DND-41 (cell line): ENCODE measurements around the gene SLC7A11.

Source experiments
- ATAC-seq: fragments of 200-7000 bp; cut with Tn5 transposase; 3 replicates; pipeline ENCODE4 v1.9.1; 2021; ENCODE audit warnings: low read depth; ENCODE audit not compliant: insufficient read depth
- DNase-seq: peaks from one replicate; pipeline ENCODE4 v3.0.0-alpha.2; 2020
- H2AFZ ChIP-seq: 2 replicates; pipeline ENCODE4 v1.6.0; 2012; ENCODE audit warnings: low read depth, low read length
- H3K27ac ChIP-seq: 2 replicates; pipeline ENCODE4 v1.5.1; 2012; ENCODE audit warnings: low read length, inconsistent platforms
- H3K27me3 ChIP-seq: fragments of 200-600 bp; sonication (generic); 2 replicates; pipeline ENCODE4 v1.6.0; 2012; ENCODE audit warnings: low read length, mild to moderate bottlenecking, inconsistent platforms; ENCODE audit not compliant: insufficient read depth, poor library complexity
- H3K36me3 ChIP-seq: 2 replicates; pipeline ENCODE4 v1.5.1; 2012; ENCODE audit warnings: low read length, inconsistent platforms; ENCODE audit not compliant: insufficient read depth
- H3K4me1 ChIP-seq: 2 replicates; pipeline ENCODE4 v1.5.1; 2012; ENCODE audit warnings: mild to moderate bottlenecking, low read length; ENCODE audit not compliant: insufficient read depth
- H3K4me2 ChIP-seq: 2 replicates; pipeline ENCODE4 v1.6.0; 2012; ENCODE audit warnings: mild to moderate bottlenecking, moderate library complexity, low read length, inconsistent platforms; ENCODE audit not compliant: insufficient read depth
- H3K4me3 ChIP-seq, 2 experiments: fragments of 200-600 bp in 1 of 2; shearing (Covaris generic) in 1 of 2; 2 replicates each; pipeline ENCODE4 v1.5.1; 2012 to 2016; ENCODE audit warnings: inconsistent platforms in 2 of 2, low read length in 2 of 2, mild to moderate bottlenecking in 2 of 2, low read depth in 1 of 2, moderate library complexity in 1 of 2
- H3K79me2 ChIP-seq: 2 replicates; pipeline ENCODE4 v1.6.0; 2012; ENCODE audit warnings: low read length, inconsistent platforms; ENCODE audit not compliant: insufficient read depth
- H3K9ac ChIP-seq: 2 replicates; pipeline ENCODE4 v1.6.0; 2012; ENCODE audit warnings: low read depth, mild to moderate bottlenecking, inconsistent platforms, low read length, moderate library complexity
- H3K9me3 ChIP-seq: 2 replicates; pipeline ENCODE4 v1.5.1; 2012; ENCODE audit warnings: low read length, moderate library complexity, mild to moderate bottlenecking, inconsistent platforms; ENCODE audit not compliant: insufficient read depth, severe bottlenecking
- H4K20me1 ChIP-seq: 2 replicates; pipeline ENCODE4 v1.6.0; 2012; ENCODE audit warnings: low read length; ENCODE audit not compliant: insufficient read depth
- EZH2 ChIP-seq: IDR thresholded peaks from 3 replicates; pipeline ENCODE4 v1.6.1; 2012; ENCODE audit warnings: borderline replicate concordance, low read depth, mild to moderate bottlenecking, moderate library complexity, low read length, inconsistent platforms; ENCODE audit not compliant: severe bottlenecking
- TF ChIP-seq, protein P1 (sequence below): IDR thresholded peaks from 2 replicates; pipeline ENCODE4 v1.5.1; 2012; ENCODE audit warnings: borderline replicate concordance, low read length, moderate library complexity, mild to moderate bottlenecking; ENCODE audit not compliant: poor library complexity, severe bottlenecking; ENCODE audit errors: extremely low read depth

Gene SLC7A11

DNA sequence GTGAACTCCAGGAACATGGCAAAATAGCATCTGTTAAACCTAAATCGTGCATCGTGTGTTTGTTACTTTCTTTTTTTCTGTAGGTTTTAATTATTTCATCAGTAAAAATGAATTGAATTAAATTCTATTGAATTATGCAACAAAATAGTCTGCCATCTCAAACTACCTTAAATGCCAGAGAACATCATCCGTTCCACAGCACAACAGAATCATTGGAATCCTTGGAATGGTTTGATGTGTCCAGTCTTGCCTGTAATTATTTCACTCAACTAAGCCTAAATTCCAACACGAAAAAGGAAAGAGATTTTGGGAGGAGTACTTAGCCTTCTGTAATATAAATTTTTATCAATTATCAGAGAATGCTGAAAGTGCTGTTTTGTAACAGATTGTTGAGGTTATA, 17.1 kb upstream of the SLC7A11 start:
- Histone ChIP-seq H3K4me3 (no peak overlapping the region), H3K9ac (no peak overlapping the region), H3K9me3 (no peaks in the 10 kb centered on the region), H3K4me1 (0 out of 2 replicates have a peak, but pooled peaks cover 6% of the 10 kb centered on the region), H3K27me3 (no peaks in the 10 kb centered on the region), H4K20me1 (no peaks in the 10 kb centered on the region), H3K79me2 (no peaks in the 10 kb centered on the region), H2AFZ (no peak overlapping the region), H3K36me3 (no peaks in the 10 kb centered on the region), H3K4me2 (no peak overlapping the region), H3K27ac (no peak overlapping the region)
- no peak for DNase-seq
- TF ChIP-seq, protein P1, sequence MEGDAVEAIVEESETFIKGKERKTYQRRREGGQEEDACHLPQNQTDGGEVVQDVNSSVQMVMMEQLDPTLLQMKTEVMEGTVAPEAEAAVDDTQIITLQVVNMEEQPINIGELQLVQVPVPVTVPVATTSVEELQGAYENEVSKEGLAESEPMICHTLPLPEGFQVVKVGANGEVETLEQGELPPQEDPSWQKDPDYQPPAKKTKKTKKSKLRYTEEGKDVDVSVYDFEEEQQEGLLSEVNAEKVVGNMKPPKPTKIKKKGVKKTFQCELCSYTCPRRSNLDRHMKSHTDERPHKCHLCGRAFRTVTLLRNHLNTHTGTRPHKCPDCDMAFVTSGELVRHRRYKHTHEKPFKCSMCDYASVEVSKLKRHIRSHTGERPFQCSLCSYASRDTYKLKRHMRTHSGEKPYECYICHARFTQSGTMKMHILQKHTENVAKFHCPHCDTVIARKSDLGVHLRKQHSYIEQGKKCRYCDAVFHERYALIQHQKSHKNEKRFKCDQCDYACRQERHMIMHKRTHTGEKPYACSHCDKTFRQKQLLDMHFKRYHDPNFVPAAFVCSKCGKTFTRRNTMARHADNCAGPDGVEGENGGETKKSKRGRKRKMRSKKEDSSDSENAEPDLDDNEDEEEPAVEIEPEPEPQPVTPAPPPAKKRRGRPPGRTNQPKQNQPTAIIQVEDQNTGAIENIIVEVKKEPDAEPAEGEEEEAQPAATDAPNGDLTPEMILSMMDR, result no peak
- no peak for TF ChIP-seq EZH2
- ATAC-seq, result no peak

GRCh38 chr4:138256608-138257007, 14.5 kb upstream of the SLC7A11 start:
- H3K79me2 ChIP-seq, result no peaks in the 10 kb centered on the region
- DNase-seq (no peak), ATAC-seq (no peak)
- no peak overlapping the region for H3K4me3 ChIP-seq
- no peaks in the 10 kb centered on the region for H4K20me1 ChIP-seq
- no peak overlapping the region for H2AFZ ChIP-seq
- no peak overlapping the region for H3K4me2 ChIP-seq
- no peaks in the 10 kb centered on the region for H3K27me3 ChIP-seq
- no peaks in the 10 kb centered on the region for H3K36me3 ChIP-seq
- H3K27ac ChIP-seq, result no peak overlapping the region
- H3K9me3 ChIP-seq, result no peaks in the 10 kb centered on the region
- no peak for TF ChIP-seq EZH2
- TF ChIP-seq, protein P1, result no peak
- H3K9ac ChIP-seq, result no peak overlapping the region
- 0 out of 2 replicates have a peak, but pooled peaks cover 6% of the 10 kb centered on the region for H3K4me1 ChIP-seq

DNA sequence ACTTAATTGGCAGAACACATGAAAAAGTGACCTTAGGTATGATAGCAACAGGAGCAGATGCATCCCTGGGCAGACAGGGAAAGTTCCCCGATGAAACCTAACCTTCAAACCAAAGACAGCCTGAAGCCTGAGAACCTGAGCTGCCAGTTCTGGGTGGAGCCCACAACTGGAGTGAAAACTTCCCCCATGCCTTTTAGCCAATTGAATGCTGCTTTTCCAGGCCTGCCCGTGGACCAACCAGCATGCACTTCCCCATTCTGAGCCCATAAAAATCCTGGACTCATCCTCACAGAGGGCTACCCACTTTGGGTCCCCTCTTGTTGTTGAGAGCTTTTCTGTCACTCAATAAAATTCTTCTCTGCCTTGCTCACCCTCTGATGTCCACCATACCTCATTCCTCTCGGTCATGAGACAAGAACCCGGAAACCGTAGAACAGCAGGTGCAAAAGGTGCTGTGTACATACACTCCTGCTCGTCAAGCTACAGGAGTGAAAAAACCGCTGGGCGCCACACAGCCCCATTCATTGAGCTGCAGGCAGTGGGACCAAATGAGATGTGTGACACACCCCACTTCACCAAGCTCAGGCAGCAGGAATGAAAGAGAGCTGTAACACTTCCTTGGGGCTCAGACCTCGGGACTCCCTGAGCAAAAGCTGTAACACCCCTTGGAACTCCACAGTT, 13.9 kb upstream of the SLC7A11 start:
- Histone ChIP-seq H3K27ac (no peak overlapping the region), H2AFZ (no peak overlapping the region)

More for the DNA sequence above, 13.9 kb upstream of the SLC7A11 start:
- no peaks in the 10 kb centered on the region for H3K36me3 ChIP-seq
- TF ChIP-seq, protein P1, result no peak
- TF ChIP-seq EZH2, result no peak
- 0 out of 2 replicates have a peak, but pooled peaks cover 6% of the 10 kb centered on the region for H3K4me1 ChIP-seq
- no peak overlapping the region for H3K4me3 ChIP-seq
- no peak overlapping the region for H3K4me2 ChIP-seq
- ATAC-seq, result no peak
- no peaks in the 10 kb centered on the region for H3K9me3 ChIP-seq
- no peaks in the 10 kb centered on the region for H3K27me3 ChIP-seq
- DNase-seq, result no peak
- H3K9ac ChIP-seq, result no peak overlapping the region
- no peaks in the 10 kb centered on the region for H4K20me1 ChIP-seq
- H3K79me2 ChIP-seq, result no peaks in the 10 kb centered on the region
